Tibial nerve (tissue), 4 donors: ENCODE measurements around the gene STN1.

Experiments
- EP300 ChIP-seq, 2 donors: sonication (generic); formaldehyde crosslinking; IDR thresholded peaks; one replicate each; pipeline ENCODE4 v1.6.1; 2017; ENCODE audit warnings: antibody characterized with exemption in 2 of 2, mild to moderate bottlenecking in 1 of 2
- POLR2A ChIP-seq, 2 donors: fragments of 450-650 bp; IDR thresholded peaks; one replicate each; pipeline ENCODE4 v1.6.1; 2017; ENCODE audit warnings: antibody characterized with exemption in 2 of 2, mild to moderate bottlenecking in 2 of 2, moderate library complexity in 2 of 2
- TF ChIP-seq, protein P1 (sequence below), 5 experiments: fragments of 200-600 bp in 3 of 5; fragments of 450-650 bp in 2 of 5; sonication (generic) in 3 of 5; IDR thresholded peaks; one replicate each; pipeline ENCODE4 v1.5.1; 2016 to 2019; ENCODE audit warnings: antibody characterized with exemption in 5 of 5, mild to moderate bottlenecking in 3 of 5, moderate library complexity in 2 of 5

DNA sequence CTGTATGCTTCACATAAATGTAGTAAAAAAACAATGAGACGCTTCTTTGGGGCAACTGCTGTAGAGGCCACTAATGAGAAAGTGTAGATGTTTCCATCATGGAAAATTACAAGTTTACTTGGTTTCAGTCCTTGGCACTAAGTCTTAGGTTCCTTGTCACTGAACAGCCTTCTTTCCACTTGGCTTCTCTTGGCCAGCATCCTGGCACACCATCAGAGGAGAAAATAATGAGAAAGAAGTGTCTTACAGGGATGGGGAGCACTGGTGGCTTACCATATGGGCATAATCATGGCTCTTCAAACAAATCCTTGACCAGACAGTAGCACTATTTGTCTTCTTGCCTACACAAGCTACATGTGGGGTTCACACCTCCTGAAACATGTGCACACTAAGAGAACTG lies 40.1 kb downstream of the STN1 start:
- TF ChIP-seq, protein P1, sequence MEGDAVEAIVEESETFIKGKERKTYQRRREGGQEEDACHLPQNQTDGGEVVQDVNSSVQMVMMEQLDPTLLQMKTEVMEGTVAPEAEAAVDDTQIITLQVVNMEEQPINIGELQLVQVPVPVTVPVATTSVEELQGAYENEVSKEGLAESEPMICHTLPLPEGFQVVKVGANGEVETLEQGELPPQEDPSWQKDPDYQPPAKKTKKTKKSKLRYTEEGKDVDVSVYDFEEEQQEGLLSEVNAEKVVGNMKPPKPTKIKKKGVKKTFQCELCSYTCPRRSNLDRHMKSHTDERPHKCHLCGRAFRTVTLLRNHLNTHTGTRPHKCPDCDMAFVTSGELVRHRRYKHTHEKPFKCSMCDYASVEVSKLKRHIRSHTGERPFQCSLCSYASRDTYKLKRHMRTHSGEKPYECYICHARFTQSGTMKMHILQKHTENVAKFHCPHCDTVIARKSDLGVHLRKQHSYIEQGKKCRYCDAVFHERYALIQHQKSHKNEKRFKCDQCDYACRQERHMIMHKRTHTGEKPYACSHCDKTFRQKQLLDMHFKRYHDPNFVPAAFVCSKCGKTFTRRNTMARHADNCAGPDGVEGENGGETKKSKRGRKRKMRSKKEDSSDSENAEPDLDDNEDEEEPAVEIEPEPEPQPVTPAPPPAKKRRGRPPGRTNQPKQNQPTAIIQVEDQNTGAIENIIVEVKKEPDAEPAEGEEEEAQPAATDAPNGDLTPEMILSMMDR (IDR thresholded peaks at IDR 0.05): no peak
- TF ChIP-seq EP300 (IDR thresholded peaks at IDR 0.05): no peak
- no peak for TF ChIP-seq POLR2A (IDR thresholded peaks at IDR 0.05)
